GM19463 (cell line): ENCODE data around the gene HYAL1.
A peak's percentile ranks its signal among the peaks of the same experiment; 100 is the strongest.

Experiments
- ATAC-seq: cut with Tn5 transposase; IDR thresholded peaks from one replicate; pipeline ENCODE4 v1.9.1; 2021; ENCODE audit warnings: mild to moderate bottlenecking, moderate library complexity; ENCODE audit not compliant: unreplicated experiment

The HYAL1 gene, protein sequence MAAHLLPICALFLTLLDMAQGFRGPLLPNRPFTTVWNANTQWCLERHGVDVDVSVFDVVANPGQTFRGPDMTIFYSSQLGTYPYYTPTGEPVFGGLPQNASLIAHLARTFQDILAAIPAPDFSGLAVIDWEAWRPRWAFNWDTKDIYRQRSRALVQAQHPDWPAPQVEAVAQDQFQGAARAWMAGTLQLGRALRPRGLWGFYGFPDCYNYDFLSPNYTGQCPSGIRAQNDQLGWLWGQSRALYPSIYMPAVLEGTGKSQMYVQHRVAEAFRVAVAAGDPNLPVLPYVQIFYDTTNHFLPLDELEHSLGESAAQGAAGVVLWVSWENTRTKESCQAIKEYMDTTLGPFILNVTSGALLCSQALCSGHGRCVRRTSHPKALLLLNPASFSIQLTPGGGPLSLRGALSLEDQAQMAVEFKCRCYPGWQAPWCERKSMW

DNA sequence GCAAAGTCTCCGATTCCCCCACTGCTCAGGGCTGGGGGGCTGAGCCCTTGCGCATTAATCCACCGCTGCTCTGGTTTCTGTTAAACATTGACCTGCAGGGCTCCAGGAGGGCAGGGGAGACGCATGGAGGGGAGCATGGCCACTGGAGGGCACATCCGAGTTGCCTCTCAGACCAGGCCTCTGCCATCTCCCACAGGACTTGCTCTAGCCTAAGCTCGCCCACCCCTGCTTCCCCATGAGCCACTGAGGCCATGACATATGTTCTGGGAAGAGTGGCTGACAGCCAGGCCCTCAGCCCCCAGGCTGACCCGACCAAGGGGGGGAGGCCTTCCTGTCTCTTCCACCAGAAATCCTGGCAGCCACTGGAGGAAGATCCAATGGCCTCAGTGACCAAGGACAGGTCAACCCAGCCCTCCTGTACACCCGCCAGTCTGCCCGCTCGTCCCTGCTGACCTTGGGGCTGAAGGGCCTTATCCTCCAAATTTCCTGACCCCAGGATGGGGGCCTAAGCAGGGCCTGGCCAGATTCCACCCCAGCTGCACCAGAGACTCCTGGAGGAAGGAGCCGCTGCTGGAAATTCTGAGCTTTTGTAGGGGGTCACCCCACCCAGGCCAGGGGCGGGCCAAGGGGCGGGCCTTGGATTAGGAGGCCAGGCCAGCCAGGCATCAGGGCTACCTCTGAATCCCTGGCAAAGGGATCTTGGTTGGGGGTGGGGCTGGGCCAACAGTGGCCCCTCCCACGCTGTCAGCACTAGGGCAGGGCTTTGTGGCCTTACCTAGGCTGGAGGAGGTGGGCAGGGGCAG, at the start of gene HYAL1:
Gene HYAL1, minus strand, starts transcription at position 562 of the 803 bp plus-strand sequence. CDS start 618 bp downstream, outside the sequence.
- no peak for ATAC-seq

DNA sequence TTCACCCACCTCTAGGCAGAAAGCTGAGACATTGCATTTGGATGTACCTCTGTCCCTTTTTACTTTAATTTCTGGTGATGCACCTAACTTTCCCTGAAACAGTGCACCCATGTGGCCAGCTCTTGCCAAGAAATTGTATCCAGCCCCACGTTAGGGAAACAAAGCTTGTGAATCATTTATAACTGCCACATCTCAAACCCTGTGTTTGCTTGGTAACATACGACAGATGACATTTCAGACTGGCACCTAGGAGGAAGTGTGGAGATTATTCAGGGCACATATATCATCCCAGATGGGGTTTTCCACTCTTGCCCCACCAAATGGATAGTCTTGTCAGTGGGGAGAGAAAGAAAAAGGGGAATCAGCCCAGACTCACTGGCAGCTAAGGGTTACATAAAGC, 49.4 kb upstream of the HYAL1 start:
- ATAC-seq: no peak

DNA sequence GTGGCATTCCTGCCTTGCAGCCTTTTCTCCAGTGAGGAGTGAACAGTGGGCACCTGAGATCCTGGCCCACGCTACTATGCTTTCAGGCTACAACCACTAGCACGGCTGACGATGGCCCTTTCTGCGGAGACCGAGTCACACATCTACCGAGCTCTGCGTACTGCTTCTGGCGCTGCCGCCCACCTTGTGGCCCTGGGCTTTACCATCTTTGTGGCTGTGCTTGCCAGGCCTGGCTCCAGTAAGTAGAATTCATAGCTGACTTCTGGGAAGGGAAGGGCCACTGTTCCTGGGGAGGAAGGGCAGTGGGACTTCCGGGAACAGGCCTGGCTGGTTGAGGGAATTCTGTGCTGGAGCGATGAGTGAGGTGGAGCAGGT, 47.9 kb upstream of the HYAL1 start:
- ATAC-seq: no peak

DNA sequence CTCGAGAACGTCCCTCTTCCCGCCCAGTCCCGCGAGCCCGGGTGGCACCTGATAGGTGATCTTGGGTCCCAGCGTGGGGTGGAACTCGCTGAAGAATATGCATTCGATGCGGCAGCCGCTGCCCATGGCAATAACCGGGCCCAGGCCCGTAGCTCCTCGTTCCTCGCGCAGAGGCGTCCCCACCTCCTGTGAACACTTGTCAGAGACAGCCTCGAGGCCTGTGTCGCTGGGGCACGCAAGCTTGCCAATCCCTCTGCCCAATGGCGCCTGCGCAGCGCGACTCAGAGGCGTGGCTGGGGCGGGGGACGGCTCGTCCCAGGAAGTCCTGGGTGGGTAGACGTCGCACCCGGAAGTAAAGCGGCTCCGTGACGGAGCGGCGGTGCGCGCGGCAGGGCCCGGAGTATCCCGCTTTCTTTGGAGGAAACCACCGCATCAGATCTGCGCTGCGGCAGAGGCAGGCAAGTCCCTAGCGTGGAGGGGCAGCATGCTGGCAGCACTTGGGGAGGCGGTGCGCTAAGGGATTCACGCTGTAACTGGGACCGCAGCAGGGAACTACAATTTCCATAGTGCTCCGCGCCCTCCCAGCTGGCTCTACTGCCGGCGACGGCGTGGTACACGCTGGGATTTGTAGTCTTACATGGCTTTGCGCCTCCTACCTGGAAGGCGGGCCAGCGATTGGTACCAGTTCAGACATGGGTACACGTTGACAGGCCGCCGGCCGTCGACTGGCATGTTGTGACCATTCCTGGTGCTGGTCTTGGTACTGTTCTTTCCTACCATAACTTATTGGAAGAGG, 47.4 kb upstream of the HYAL1 start, which contains the start of the genes CYB561D2 and NPRL2:
Gene CYB561D2, plus strand, starts transcription at position 336 of the 796 bp plus-strand sequence. CDS start 572 bp downstream, outside the sequence.
Gene NPRL2, minus strand, starts transcription at position 249 of the 796 bp plus-strand sequence. Its CDS starts 123 bp downstream, at position 126.
- ATAC-seq: peak; percentile 85

DNA sequence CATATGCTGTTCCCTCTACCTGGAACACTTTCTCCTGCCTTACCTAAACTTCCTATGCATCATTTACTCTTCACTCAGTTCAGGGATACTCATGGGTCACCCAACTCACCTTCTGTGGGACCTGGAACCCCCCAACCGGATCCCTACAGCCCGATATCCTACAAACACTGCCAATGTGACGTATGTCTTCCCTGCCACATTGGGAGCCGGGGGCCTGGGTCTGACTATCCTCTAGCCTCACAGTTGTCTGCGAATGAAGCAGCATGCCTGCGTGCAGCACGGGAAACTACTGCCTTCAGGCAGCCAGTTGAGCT, 46.8 kb upstream of the HYAL1 start:
- no peak for ATAC-seq

DNA sequence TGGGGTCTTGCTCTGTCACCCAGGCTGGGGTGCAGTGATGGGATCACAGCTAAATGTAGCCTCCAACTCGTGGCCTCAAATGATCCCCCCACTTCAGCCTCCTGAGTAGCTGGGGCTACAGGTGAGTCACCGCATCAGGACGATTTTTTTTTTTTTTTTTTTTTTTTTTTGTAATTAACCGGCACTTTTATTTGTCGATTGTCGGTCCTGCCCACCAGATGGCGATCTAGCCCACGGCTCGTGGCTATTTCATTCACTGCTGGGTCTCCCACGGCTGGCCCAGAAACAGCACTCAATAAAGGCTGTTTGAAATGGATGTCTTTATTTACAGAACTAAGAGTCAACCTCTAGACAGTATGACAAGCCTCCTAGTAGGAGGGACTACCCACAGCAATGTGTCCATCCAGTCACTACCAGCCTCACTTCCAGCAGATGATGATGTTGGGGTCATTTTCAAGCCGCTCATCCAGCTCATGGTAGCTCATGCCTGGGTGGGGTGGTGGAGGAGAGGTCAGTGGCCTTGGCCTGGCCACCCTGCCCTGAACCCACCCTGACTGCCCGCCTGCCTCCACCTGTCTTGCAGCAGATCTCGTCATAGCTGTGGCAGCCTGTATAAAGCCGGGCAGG, 43.9 kb upstream of the HYAL1 start:
- no peak for ATAC-seq

DNA sequence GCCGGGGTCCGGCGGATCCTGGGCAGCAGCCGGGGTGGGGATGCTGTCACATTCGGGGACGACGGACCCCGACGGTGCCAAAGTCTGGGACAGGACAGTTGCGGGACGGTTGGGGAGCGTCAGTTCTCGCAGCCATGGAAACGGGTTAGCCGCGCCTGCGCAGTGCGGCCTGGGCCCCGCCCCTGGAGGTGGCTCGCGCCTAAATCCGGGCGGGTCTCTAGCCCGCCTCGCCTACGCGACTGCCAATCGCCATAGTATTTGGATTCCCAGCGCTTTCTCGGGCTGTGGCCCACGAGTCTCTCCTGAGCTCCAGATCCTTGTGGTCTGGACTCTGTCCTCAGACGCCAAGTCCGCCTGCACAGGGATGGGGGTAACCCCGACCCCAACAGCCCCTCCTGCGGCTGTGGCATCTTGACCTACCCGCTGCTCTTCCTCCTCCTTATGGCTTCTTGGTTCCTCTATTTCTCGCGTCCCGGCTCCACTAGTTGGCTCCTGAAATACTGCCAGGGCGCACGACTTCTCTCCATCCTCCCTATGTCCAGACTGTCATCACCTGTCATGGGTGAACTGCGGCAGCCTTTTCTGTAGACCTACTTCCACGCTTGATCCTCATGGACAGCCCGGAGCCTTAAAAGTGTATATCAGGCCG, 42.3 kb upstream of the HYAL1 start, which contains the start of gene ZMYND10:
Gene ZMYND10, minus strand, starts transcription at position 147 of the 649 bp plus-strand sequence. CDS start 153 bp downstream, outside the sequence.
- no peak for ATAC-seq

DNA sequence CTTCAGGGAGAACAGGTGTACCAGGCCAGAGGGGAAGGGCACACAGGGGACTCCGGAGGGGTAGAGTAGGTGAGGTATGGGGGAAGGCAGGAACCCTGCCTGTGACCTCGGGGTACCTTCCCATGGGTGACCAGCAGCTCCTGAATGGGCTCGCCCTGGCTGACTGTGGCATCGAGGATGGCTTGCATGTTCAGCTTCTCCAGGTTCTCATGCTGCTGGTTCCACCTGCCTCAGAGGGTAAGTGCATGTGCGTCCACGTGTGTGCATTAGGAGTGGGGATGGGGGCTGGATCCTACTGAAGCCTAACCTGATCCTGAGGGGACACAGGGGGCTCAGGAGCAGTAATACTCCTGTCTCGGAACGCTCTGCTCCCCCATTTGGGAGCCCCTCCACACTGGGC, 41.6 kb upstream of the HYAL1 start:
- no peak for ATAC-seq

DNA sequence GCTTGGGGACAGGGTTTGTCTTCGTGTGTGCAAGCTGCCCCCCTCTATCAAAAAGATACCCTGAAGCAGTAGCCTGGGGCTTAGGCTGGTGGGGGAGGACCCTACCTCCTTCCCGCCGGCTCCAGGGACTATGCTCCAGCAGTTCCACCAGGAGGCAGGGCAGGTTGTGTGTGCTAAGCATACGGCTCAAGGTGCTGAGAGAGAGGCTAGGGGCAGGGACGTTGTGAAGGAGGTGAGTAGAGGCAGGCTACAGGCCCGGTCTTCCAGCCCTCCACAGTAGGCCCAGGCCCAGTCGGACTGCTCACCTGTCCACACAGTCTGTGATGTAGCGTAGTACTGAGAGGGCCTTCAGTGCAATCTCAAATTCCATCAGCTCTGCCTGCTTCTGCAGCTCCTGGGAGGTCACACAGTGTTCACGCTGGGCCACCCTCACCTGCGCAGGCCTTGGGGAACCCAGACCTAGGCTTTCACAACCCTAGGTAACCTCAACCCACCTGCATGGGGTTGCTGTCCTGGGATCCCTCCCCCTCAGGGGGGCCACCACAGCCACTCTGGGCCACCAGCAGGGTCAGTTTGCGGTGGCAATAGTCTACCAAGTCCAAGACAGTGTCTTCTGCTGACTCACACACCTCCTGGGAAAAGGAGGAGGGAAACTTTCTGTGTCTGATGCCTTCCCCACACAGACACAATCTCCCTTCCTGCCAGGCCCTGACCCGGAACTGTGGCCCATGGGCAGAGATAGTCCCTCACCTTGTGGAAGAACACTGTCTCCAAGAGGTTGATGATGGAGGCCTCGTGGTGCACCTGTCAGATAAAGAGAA, 39.6 kb upstream of the HYAL1 start:
- ATAC-seq: no peak

DNA sequence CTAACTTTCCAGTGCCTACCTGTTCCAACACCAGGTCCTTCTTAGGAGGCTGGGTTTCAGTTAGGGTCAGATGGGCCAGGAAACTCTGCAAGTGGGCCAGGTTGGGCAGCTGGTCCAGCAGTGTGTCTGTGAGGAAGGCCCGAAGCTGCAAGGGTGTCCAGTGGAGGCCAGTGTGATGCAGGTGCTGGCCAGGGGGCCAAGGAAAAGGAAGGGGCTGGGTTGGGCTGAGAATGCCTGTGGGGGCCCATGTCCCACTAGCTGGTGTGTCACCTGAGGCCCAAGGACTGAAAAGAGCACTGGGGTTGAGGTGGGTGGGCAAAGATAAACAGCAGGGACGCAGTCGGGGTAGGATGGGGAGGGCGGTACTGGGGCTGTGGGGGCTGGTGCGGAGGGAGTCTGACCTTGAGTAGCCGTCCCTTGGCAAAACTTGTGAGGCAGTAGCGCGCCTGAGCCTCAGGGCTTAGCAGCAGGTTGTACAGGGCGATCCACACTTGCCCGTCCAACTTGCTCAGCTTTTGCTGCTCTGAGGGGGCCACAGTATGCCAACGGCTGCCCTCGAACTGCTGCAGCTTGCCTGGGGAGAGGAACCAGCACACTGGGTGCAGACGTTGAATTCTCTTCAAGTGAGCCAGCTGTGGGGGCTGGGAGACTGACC, 38.7 kb upstream of the HYAL1 start:
- no peak for ATAC-seq

DNA sequence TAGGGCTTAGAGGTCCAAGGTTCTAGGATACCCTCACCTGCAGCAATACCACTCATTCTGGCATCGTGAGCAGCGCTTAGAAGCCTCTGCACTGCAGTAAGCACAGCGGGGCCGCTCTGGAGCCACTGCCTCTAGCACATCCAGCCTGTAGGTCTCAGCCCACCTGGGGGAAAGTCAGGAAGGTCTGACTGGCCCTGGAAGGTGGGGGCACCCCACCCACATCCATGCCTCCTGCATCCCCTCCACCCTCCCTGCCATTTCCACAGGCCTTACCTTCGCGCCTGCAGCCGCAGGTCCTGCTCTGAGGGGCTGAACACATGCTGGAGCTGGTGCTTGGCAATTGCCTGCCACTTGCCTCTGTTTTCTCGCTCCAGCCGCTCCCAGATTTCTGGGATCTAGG, 38.2 kb upstream of the HYAL1 start:
- ATAC-seq: no peak

DNA sequence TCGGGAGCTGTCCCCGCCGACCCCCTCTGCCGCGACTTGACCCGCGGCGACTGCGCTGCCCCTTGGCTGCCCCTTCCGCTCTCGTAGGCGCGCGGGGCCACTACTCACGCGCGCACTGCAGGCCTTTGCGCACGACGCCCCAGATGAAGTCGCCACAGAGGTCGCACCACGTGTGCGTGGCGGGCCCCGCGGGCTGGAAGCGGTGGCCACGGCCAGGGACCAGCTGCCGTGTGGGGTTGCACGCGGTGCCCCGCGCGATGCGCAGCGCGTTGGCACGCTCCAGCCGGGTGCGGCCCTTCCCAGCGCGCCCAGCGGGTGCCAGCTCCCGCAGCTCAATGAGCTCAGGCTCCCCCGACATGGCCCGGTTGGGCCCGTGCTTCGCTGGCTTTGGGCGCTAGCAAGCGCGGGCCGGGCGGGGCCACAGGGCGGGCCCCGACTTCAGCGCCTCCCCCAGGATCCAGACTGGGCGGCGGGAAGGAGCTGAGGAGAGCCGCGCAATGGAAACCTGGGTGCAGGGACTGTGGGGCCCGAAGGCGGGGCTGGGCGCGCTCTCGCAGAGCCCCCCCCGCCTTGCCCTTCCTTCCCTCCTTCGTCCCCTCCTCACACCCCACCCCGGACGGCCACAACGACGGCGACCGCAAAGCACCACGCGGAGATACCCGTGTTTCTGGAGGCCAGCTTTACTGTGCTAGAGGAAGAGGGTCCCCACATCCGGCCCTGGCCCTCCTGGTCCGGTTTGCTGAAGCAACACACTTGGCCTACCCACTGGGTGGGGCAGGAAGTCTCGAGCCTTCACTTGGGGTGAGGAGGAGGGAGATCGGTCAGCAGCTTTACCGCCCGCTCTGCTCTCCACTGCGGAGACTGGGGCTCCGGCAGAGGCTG, 37.3 kb upstream of the HYAL1 start, which contains the start of gene RASSF1:
Gene RASSF1, minus strand, starts transcription at position 389 of the 882 bp plus-strand sequence. Its CDS starts 31 bp downstream, at position 358.
- peak; percentile 20 for ATAC-seq

DNA sequence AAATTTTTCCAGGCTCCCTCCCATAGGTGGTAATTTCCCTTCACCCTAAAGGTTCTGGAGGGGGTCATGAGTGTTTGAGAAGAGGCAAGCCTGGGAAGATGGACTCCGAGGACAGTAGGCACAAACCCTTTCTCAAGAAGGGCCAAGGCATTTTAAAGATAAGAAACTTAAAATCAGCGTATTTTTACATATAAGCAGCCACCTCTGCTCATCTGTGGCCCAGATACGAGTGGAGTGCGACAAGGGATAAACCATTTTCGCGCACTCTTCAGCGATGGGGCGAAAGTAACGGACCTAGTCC, 36.7 kb upstream of the HYAL1 start:
- no peak for ATAC-seq

DNA sequence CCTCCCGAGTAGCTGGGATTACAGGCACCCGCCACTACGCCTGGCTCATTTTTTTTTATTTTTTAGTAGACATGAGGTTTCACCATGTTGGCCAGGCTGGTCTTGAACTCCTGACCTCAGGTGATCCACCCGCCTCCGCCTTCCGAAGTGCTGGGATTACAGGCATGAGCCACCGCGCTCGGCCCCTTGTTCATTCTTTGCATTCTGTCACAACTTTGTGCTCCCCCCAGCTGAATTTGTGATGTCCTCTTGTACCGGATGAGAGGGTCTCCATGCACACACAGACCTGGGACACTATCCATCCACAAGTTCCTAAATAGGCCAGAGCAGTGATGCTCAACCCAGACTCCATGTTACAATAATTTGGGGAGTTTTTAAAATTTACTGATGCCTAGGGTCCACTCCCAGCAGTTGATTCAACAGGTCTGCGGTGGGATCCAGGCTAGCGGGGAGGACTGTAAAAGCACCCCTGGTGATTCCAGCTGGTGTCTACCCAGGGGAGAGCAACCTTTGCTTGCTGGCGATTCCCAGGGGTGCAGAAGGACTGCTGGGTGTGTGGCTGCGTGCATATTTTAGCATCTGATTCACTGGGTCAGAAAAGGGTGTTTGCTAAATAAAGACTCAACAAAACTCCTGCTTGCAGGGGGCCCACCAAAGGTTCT, 36.2 kb upstream of the HYAL1 start:
- no peak for ATAC-seq

DNA sequence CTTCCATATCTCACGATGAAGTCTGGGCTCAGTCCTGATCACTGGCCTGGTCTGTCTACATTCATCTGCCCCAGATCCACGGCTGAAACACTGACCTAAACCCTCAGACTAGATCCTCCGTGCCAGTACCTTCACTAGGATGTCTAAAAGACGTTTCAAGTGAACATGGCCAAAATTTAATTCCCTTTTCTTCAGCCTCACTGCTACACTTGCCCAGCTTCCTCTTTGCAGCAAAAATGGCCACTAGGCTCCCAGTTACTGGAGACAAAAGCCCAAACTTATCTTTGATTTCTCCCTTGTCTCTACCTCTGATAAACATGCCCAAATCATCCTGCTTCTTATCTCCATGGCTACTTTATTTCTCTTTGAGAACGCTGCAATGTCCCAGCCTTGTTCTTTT, 35.6 kb upstream of the HYAL1 start:
- ATAC-seq: no peak

DNA sequence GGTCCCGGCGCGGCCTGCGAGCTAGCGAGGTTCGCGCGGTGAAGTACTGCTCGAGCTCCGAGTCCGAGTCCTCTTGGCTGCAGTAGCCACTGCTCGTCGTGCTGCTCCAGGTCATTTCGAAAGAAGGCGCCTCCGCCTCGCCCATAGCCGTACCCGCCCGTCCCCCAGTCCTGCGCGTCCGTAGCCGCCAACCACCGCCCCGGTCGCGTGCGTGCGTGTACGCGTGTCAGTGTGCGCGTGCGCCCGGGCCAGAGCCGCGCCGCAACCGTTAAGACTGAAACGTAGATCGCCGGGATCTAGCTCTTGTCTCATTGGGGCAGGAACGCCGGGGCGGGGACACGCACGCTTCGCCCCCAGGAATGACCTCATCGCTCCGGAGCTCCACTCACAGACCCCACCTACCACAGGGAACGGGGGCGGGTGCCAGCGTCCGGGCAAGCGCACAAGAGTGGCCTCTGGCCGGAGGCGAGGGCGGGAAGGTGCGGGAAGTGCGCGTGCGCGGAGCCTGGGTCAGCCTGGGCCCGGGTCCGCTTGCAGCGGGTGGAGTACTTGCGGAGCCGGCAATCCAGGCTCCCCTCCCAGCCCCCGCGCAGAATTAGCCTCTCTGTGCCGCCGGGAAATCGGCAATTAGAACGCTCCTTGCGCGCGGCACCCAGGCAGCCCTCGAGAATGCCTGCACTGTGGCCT, 33.9 kb upstream of the HYAL1 start:
- peak; percentile 72 for ATAC-seq
